ENCODE data around the gene KCTD2.
A peak's percentile ranks its signal among the peaks of the same experiment; 100 is the strongest.
"Not testable (repeated sequence)": the region's sequence is repeated elsewhere in the genome, so short reads cannot be mapped to it uniquely, and the experiment has no call there.

Gene KCTD2, protein sequence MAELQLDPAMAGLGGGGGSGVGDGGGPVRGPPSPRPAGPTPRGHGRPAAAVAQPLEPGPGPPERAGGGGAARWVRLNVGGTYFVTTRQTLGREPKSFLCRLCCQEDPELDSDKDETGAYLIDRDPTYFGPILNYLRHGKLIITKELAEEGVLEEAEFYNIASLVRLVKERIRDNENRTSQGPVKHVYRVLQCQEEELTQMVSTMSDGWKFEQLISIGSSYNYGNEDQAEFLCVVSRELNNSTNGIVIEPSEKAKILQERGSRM

GRCh38 chr17:75046407-75047289, at the start of gene KCTD2, which contains the start of gene ATP5PD:
KCTD2 (plus strand) TSS chr17:75047225; CDS start chr17:75047251, 26 bp downstream.
ATP5PD (minus strand) TSS chr17:75046969; CDS start chr17:75042650, 4,319 bp downstream.
- DNase-seq (ENCODE audit: low spot score), result peak; percentile 98

DNA sequence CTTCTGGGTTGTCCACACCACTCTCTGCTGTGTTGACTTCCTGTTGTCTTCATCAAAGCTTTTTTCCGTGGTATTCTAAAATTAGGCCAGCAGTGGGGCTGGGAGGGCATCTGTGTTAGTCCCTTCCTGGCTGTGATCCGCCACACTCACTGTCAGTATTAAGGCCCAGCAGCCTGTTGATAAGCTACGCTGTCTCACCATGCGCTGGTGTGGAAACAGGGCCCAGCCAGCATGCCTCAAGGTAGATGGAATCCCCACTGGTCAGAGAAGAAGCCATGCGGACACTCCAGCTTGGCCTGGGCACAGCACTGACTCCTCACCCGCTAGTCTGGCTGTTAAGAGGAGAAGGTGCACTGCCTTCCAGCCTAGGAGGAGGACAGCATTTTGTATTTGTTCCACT, 48.2 kb upstream of the KCTD2 start:
- DNase-seq (ENCODE audit: low spot score), result no peak

DNA sequence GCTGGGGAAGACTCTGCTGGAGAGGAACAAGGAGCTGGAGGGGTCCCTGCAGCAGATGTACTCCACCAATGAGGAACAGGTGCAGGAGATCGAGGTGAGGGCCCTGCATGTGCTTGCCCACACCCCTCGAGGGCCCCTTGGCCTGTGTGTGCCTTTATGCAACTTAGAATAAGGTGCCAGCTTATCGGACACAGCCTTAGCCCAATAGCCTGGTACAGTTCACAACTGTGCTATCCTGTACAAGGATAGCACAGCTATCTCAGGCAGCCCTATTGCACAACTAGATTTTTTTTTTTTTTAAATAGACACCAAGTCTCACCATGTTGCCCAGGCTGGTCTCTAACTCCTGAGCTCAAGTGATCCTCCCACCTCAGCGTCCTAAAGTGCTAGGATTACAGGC, 47.5 kb upstream of the KCTD2 start:
- no peak for DNase-seq (ENCODE audit: low spot score)

DNA sequence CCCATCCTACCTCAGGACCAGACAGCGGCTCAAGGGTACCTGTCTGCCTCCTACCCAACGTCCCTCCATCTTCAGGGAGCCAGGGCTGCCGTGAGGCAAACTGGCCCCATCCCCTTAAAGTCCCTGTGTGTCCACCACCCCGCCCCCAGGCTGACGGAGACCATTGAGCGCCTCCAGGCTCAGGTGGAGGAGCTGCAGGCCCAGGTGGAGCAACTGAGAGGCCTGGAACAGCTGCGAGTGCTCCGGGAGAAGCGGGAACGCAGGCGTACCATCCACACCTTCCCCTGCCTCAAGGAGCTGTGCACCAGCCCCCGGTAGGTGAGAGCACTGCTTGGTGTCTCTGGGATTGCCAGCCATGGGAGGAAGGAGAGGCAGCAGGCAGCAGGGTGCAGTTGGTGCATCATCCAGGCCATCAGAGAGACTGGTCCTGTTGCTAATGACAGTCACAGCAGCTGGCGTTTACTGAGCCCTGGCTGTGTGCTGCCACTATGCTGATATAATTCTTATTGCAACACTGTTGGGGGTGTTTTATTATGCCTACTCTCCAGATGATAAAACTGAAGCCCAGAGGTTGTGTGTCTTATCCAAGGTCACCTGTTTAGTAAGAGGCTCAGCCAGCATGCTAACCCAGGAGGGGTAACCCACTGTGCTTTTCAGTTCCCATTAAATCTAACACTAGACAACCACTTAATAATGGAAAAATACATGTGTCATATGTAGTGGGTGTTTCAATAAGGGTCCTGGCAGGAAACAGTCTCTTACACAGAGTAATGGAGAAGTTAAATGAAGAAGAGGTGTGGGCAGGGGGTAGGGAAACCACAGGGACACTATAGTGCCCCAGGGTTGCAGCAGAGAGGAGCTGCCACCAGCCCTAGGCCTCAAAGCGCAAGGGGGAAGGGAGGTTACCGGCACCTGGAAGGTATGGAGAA, 44.8 kb upstream of the KCTD2 start:
- DNase-seq (ENCODE audit: low spot score), result peak; percentile 48

DNA sequence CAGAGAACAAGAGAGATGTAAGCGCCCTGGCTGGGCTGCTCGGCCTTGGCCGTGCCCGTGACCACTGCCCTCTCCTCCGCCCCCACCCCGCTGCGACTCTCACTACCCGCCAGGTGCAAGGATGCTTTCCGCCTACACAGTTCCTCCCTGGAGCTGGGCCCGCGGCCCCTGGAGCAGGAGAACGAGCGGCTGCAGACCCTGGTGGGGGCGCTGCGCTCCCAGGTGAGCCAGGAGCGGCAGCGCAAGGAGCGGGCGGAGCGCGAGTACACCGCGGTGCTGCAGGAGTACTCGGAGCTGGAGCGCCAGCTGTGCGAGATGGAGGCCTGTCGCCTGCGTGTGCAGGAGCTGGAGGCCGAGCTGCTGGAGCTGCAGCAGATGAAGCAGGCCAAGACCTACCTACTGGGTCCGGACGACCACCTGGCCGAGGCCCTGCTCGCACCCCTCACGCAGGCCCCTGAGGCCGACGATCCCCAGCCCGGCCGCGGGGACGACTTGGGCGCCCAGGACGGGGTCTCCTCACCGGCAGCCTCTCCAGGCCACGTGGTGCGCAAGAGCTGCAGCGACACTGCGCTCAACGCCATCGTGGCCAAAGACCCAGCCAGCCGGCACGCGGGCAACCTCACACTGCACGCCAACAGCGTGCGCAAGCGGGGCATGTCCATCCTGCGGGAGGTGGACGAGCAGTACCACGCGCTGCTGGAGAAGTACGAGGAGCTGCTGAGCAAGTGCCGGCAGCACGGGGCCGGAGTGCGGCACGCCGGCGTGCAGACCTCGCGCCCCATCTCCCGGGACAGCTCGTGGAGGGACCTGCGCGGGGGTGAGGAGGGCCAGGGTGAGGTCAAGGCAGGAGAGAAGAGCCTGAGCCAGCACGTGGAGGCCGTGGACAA, 43.7 kb upstream of the KCTD2 start:
- DNase-seq (ENCODE audit: low spot score), result no peak

GRCh38 chr17:75003957-75004355, 43.1 kb upstream of the KCTD2 start:
- DNase-seq (ENCODE audit: low spot score), result no peak

- DNase-seq (ENCODE audit: low spot score), result no peak
Measured at GRCh38 chr17:75004371-75004770, 42.7 kb upstream of the KCTD2 start.

GRCh38 chr17:75005291-75005690, 41.7 kb upstream of the KCTD2 start:
- DNase-seq (ENCODE audit: low spot score), result no peak

GRCh38 chr17:75006084-75006483, 40.9 kb upstream of the KCTD2 start:
- not testable (repeated sequence) for DNase-seq (ENCODE audit: low spot score)

DNA sequence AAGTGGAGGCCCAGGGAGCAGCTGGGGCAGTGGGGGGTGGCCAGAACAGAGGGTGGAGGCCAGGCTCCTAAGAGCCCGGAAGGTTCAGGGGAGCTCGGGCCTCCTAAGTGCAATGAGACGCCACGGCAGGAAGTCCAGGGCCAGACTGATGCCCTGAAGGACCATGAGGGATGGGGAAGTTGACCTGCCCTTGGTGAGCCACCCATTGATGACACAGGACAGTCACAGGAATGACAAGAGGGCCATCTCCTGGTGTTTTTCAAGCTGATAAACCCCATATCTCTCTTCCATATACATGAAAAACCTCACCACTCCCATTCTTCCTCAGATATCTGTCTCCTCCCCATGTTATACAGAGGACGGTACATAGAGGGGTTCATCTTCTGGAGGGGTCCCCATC, 40.4 kb upstream of the KCTD2 start:
- no peak for DNase-seq (ENCODE audit: low spot score)

- no peak for DNase-seq (ENCODE audit: low spot score)
Measured at GRCh38 chr17:75008373-75008772, 38.7 kb upstream of the KCTD2 start.

DNA sequence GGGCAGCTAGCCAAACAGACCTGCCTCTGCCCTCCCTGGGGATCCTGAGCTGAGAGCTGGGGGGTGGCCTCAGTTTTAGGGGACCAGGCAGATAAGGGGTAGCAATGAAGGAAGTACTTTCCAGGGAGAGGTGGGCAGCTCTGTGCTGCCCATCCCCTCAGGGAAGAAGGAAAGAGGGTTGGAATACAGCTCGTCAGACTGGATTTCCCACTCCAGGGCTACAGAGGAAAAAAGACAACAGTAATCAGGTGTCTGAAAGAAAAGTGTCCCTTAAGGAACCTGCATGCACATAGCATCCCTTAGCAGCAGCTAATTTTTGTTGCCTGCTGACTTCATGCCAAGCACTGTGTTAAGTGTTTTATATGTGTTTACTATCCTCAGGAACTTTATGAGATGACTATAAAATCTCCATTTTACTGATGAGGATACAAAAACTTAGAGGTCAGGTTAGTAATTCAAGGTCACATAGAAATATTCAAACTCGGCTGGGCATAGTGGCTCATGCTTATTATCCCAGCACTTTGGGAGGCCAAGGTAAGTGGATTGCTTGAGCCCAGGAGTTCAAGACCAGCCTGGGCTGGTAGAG, 37.8 kb upstream of the KCTD2 start:
- DNase-seq (ENCODE audit: low spot score), result no peak

DNA sequence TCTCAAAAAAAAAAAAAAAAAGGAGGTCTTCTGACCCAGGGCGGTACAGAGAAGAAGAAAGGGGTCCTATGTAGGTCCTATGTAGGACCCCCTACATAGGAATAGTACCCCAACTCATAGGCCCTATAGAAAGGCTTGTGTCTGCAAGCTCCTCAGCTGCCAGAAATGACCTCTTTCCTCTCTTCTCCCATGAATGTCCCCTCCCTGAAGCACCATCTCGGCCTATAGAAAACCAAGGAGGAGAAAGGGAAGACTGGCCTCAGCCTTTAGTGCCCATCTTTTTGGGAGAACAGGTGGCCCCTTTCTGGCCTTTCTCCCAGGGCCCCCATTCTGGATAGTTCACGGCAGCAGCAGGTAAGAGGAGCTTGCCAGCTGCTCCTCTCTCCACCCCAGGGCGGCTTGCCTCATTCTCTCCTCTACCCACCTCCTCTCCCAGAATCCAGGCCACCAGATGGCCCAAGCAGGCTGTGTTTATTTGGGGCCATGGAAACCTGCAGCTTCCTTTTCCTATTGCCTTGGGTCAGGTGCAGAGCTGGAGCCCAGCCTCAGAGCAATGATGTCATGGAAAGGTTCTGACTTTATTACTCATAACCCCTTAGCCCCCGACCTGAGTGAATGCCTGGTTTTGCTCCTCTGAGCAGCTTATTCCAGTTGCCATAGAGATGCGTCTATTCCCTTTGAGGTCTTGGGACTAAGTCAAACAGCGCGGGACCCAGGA, 36.2 kb upstream of the KCTD2 start:
- DNase-seq (ENCODE audit: low spot score), result no peak

GRCh38 chr17:75011401-75012095, 35.5 kb upstream of the KCTD2 start:
- DNase-seq (ENCODE audit: low spot score), result peak; percentile 75

DNA sequence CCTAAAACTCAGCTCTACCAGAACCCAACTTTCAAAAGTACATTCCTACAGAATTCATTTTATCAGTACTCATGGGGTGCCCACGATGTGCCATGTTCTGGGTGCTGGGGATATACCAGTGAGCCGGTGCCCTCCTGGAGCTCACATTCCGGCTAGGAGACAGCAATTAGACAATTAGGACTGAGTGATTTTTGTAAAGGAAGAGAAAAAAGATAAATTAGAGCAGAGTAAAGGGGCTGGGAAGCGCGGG, 35.0 kb upstream of the KCTD2 start:
- DNase-seq (ENCODE audit: low spot score), result no peak

DNA sequence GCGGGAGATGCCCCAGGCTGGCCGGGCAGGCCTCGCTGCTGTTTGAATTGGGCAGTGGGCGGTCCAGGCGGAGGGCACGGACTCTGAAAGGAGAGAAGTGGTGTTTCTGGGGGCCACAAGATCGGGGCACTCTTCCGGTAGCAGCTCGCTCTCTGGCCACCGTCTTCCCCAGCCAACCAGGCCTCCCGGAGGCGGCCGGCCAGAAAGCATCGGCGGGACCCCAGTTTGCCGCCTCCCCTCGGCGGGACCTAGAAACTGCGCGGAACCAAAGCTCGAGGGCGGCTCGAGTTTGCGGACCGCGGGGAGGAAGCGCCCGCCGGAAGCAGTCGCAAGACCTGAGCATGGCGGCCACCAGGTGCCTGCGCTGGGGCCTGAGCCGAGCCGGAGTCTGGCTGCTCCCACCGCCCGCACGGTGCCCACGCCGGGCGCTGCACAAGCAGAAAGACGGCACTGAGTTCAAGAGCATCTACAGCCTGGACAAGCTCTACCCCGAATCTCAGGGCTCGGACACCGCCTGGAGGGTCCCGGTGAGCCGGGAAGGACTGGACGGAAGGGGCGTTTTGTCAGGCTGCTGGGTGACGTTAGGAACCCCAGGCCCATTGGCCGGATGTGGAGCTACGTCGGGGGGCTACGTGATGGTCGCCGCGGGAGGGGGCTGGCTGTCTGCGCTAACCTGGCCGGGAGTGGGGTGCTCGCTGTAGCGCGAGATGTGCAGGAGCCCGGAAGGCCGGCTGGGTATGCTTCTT, 34.5 kb upstream of the KCTD2 start, which contains the start of gene MRPL58:
TSS of gene MRPL58 (plus strand) at position 325 of the 746 bp plus-strand sequence. CDS start at position 342, 17 bp downstream.
- peak; percentile 84 for DNase-seq (ENCODE audit: low spot score)

GRCh38 chr17:75013092-75013559, 33.9 kb upstream of the KCTD2 start:
- no peak for DNase-seq (ENCODE audit: low spot score)

DNA sequence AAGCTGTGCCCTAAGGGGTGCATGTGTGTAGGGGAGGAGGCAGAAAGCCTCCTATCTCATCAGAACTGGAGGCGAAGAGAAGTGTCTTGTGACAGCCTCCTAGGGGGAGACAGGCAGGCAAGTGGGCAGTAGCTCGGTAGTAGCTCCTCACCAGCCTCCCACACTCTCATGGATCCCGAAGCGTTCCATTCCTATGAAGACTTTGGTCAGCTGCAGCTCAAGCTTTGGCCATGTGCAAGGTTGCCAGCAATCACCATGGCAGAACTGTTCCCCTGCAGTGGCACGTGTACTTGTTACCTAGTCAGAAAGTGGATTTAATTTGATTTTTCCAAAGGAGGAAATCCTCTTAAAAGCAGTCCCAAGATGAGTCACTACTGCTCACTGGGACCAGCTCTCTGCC, 27.9 kb upstream of the KCTD2 start:
- no peak for DNase-seq (ENCODE audit: low spot score)

DNA sequence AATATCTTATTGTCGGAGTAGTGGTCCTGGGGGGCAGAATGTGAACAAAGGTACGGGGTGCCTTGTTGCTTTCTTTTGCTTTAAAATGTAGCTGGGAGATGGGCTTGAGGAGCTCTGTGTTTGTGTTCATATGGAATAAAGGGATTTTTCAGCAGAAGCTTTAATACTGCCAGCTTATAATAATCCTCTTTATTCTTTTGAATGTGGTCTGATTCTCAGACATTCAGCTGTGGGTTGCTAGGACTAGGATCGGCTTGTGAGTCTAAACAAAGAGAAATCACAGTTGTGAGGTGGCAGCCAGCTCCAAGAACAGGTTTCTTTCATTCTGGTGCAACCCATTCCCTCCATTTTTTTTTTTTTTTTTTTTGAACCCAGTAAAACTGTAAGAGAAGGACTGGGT, 27.3 kb upstream of the KCTD2 start:
- DNase-seq (ENCODE audit: low spot score), result no peak

Measured in Ammon's horn (tissue), 1 donor.